ENCODE measurements around the gene PCNT.
"Not testable (repeated sequence)": the region's sequence is repeated elsewhere in the genome, so short reads cannot be mapped to it uniquely, and the experiment has no call there.

The PCNT gene

DNA sequence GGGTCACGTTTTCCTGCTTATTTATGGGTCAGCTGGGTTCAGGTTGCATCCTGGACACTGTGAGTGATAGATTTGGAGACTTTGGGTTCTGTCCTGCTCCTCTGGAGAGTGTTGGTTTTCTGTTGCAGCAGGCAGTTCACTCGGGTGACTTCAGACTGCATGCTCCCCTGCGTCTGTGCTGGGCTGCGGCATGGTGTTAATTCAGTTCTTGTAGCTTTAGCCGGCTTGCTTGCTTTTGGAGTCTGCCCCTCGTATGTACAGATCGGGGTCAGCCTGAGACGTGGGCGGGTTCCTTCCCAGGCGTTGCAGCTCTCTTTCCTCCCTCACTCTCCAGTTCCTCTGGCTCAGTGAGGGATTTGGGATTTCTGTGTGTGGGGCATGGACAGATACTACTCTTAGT, 38.0 kb downstream of the PCNT start:
- no peak for DNase-seq

DNA sequence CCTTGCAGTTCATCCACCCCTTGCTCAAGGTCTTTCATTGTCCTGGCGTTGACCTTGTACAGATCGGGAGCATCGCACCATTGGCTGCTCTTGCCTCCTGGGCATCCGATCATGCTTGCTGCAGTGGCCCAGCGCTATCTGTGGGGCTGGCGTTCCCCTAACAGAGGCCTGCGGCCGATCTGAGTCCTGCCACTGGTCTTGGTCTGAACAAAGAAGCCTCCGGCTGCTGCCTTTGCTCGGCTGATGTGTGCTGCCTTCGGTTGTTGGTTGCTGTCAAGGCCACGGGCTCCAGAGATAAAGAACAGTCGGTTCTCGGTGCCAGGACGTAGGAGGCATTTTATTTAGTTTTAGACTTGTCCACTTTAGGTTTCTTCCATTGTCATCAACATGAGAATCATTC, 39.0 kb downstream of the PCNT start:
- no peak for DNase-seq

DNA sequence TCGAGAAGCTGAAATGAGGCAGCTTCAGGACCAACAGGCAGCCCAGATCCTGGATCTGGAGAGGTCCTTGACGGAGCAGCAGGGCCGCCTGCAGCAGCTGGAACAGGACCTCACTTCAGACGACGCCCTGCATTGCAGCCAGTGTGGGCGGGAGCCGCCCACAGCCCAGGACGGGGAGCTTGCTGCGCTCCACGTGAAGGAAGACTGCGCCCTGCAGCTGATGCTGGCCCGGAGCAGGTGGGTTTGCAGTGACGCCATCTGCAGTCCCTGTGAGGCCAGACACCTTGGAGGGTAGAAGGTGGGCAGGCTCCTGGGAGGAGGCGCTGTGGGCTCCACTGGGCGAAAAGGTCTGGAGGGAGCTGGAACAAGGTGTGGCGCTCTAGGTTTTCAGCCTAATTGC, 39.7 kb downstream of the PCNT start:
- DNase-seq: no peak

DNA sequence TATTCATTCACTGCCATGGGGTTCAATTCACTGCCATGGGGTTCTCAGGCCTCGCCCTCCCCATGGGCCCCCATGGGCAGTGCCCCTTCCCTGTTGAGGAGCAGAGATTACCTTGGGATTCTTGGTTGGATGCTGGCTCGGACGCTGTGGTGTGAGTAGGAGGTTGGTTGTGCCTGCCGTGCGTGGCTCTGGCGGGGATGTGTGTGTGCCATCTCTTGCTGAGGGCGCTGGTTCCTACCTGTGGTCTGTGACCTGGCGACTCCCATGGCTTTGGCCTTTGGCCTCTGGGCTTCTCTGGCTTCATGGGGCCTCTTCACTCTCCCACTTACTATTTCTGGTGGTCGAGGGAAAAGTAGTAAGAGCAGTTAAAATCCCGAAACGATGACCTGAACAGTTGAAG, 42.1 kb downstream of the PCNT start:
- DNase-seq: no peak

DNA sequence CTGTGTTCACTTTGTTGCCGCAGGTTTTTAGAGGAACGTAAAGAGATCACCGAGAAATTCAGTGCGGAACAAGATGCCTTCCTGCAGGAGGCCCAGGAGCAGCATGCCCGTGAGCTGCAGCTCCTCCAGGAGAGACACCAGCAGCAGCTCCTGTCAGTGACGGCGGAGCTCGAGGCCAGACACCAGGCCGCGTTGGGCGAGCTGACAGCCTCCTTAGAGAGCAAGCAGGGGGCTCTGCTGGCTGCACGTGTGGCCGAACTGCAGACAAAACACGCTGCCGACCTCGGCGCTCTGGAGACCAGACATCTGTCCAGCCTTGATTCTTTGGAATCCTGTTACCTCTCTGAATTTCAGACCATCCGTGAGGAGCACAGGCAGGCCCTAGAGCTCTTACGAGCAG, 42.6 kb downstream of the PCNT start:
- no peak for DNase-seq

DNA sequence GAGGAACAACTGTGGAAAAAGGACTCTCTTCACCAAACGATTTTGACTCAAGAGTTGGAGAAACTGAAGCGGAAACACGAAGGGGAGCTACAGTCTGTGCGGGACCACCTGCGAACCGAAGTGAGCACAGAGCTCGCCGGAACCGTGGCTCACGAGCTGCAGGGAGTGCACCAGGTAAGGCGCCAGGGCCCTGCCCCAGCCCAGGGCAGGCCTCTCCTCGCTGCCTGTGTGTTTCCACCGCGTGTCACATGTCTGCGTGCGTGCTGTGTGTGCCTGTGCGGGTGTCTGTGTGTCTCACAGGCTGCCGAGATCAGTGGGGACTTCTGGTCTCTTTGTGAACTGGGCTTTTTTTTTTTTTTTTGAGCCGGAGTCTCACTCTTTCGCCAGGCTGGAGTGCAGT, 43.0 kb downstream of the PCNT start:
- no peak for DNase-seq

DNA sequence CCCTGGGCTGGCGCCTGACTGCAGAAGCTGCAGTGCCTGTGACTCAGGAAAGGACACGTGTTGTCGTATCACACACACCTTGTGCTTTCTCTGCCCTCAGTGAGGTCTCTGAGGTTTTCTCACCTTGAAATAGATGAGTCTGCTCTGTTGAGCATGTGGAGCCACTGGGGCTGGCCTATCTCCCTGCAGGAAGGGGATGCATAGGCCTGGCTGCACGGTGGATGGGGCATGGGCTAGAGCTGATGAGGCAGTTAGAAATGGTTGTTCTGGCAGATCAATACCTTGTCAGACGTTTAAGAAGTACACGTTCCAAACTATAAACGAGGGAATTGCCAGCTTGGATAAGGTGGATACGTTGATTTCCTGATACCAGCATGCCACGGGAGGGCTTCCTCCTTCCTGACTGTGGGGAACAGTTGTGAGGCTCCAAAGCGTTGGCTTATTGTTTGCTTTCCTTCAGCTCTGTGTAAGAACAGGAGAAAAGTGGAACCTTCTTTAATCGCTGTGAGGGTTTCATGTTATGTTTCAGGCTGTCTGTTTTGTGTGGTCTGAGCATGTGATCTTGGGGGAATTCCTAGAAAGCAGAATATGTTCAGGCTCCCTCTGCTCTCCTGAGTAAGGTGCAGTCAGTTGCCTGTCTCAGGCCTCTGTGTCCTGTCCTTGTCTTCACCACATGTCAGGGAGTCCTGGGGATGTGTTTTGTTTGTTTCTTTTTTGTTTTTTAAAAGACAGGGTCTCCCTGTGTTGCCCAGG, 44.8 kb downstream of the PCNT start:
- no peak for DNase-seq

DNA sequence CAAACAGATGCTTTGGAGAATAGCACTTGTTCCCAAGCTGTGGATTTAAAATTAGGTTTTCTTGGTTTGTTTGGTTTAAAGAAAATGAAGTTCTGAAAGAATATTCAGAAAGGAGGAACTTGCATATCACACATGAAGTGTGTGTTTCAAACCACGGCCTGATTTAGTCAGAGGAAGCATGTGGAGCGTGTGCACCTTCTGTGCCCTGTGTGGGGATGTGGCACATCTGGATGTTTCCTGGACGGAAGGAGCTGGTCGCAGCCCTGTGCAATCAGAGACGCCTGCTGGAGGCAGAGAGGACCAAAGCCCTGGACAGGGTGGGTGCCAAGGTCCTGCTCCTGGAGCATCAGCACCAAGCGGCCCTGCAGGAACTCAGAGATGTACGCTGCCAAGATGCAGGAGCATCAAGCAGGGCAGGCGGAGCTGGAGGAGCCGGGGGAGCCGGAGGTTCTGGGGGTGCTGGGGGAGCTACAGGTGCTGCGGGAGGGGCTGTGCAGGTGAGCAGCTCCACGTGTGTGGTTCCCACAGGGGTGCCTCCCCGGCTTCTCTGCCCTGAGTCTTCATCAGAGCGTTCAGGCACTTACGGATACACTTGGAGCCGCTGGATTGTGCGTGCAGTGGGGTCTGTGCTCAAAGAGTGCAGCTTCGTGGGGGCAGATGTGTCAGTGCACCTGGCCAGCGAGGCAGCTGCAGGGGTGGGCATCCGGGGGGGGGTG, 45.7 kb downstream of the PCNT start:
- no peak for DNase-seq

DNA sequence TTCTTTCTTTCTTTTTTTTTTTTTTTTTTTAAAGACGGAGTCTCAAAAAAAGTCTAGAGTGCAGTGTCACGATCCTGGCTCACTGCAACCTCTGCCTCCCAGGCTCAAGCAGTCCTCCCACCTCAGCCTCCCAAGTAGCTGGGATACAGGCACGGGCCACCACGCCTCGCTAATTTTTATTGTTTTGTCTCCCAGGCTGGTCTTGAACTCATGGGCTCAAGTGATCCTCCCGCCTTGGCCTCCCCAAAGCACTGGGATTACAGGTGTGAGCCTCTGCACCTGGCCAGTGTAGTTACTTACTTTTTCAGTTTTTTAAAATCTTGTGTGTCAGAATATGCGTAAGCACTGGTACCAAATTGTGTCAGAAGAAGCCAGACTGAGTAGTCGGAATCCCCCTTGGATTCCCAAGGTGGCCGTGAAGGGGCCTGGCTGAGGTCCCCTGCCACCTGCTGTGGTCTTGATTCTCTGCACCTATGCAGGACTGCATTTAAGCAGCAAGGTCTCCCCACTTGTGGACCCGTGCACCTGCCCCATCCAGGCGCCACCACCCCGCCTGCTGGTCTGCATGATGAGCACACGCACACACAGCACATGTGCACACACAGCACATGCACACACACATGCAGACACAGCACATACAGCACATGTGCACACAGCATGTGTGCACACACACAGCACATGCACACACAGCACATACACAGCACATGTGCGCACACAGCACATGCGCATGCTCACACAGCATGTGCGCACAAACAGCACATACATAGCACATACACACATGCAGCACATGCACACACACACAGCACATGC, 47.5 kb downstream of the PCNT start:
- no peak for DNase-seq

DNA sequence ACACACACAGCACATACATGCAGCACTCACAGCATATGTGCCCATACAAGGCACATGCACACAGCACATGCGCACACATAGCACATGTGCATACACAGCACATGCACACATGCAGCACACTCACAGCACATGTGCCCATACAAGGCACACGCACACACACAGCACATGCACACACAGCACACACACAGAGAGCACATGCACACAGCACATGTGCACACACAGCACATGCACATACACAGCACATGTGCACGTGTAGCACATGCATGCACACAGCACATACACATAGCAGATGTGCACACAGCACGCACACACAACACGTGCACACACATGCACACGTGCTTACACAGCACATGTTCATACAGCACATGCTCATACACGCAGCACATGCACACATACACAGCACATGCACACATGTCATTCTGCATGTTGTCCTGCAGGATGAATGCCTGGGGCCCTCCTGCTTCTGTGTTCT, 48.1 kb downstream of the PCNT start:
- no peak for DNase-seq

DNA sequence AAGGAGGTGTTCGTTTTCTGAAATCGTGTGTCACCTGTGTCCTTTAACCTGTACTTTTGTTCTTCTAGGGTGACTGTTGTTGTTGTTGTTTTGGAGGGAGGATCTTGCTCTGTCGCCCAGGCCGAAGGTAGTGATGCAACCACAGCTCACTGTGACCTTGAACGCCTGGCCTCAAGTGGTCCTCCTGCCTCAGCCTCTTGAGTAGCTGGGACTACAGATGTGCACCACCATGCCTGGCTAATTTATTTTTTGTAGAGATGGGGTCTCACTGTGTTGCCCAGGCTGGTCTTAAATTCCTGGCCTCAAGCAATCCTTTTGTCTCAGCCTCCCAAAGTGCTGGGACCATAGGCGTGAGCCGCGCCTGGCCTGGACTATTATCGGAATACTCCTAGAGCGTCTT, 49.0 kb downstream of the PCNT start:
- DNase-seq: not testable (repeated sequence)

DNA sequence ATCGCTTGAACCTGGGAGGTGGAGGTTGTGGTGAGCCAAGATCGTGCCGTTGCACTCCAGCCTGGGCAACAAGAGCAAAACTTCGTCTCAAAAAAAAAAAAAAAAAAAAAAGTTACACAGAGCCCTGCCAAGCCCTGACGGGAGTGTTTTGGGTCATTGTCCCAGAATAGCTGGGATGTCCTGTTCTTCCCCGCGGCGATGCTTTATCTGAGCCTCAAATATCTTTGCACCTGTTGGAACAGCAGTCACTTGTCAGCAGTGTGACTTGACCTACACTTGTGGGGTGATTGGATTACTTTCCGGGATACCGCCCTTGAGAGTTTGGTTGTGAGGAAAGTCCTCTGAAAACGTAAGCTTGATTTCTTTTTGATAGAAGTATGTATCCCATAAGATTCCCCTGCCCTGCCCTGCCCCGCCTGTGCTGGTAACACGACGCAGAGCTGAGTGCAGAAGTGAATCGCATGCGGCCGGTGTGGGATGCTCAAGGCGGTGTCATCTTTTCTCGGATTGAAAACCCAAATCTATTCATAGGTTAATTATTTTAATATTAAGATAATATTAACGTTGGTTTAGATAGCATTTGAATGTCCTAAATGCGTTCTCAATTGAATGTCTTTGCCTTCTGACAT, 50.9 kb downstream of the PCNT start:
- DNase-seq: no peak

DNA sequence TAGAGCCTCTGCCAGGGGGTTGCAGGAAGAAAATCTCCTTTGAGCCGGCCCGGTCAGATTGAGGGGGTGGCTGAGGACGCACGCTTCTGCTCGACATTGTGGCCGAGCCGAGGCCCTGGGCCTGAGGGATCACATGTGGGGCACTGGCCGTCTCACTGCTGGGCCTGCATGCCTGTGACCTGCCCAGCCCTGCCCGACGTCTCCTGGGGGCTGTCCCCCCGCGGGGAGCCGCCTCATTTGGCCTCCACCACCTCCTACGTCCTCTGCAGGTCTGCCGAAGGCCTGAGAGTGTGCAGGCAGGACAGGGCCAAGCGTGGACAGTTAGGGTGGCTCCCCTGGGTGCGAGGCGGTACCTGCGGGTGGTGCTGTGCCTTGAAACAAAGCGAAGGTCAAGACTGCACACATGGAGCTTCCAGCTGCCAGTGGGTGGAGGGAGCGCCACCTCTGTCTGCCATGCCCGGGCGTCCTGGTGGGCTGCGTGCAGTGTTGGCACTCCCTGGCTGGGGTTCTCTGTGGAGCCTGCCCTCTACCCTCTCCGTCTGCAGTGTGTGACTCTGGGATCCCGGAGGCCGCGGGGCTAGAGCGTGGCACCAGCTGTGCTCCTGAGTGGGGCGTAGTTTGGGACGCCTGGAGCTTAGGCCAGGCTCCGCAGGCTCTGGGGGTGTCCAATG, 51.7 kb downstream of the PCNT start:
- no peak for DNase-seq

DNA sequence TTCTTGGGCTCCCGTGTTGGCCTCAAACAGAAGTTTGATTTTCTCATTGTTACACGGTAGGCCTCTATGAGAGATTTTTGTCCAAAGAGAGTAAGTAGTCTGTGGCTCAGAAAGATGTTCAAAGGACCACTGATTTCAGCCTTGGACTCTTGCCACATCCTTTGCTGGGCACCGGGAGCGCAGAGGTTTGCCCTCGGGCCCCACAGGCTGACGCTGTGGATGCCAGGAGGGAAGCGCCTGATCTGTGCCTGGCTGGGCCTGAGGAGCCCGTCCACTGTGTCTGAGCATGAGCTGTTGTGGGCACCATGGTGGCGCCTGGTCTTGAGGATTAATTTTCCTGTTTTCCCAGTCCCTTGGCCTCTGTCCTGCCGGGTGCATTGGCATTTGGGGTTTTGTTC, 52.3 kb downstream of the PCNT start:
- DNase-seq: no peak

DNA sequence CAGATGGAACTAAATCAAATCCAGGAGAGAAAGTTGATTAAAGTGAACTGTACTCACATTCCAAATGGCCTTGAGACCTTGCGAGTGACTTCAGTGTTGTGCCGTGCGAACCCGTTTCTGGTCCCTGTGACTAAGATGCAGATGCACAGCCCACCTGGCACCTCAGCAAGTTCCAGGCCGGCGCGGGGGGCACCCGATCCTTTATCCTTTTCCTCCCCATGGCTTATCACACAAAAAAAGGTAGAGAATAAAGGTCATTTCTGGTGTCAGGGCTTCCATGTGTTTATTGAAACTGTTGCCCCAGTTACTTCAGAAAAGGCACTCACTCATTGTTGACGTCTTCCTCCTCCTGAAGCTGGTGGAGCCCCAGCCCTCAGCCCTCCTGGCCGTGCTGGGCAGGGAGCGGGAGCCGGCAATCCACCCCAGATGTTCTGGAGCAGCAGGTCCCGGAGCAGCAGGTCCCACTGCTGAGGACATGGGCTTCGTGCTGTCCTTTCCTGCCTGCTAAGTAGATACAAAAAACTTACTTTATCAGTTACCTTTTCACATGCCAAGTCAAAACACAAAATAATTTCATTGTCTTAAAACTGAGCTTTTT, 53.0 kb downstream of the PCNT start:
- DNase-seq: no peak

DNA sequence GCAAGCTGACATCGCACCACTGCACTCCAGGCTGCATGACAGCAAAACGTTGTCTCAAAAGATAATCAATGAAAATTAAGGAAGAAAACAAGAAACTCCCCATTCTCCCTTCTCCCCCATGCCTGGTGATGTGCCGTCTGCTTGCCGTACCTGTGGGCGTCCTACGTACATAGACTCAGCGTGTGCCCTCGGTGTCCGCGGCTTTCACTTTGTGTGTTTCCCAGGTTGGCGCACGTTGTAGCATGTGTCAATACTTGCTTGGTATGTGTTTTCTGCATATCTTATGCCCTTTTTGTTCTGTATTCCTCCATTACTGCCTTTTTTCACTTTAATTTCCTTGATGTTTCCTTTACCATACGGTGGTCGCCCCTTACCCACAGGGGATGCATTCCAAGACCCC, 53.8 kb downstream of the PCNT start:
- DNase-seq: no peak

DNA sequence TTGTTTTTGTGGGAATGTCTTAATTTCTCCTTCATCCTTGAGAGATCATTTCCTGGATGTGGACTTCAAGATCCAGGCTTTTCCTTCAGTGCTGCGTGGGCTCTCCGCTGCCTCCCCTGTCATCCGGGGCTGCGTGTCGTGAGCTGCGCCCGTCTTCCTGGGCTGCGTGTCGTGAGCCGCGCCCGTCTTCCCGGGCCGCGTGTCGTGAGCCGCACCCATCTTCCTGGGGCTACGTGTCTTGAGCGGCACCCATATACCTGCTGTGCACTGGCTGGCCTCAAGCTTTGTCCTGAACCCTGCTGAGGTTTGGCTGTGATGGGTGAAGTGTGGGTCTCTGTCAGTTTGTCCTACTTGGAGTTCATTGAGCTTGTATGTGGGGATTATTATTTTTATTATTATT, 55.1 kb downstream of the PCNT start:
- no peak for DNase-seq

DNA sequence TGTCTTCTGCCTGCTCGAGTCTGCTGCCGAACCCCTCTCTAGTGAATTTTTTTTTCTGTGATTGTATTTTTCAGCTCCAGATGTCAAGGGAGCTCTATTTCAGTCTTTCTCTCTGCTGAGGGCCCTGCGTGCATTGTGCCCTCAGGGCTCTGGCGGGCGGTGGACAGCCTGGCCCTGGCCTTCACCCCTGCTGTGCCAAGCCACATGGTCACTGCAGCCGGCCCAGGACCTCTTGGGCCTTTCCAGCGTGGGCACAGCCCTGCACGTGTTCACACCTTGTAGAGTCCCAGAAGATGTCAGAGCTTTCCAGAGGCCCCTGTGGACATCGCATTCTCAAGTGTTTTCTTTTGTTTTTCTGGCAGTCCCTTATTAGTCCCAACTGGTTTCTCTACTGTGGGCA, 55.7 kb downstream of the PCNT start:
- DNase-seq: no peak

DNA sequence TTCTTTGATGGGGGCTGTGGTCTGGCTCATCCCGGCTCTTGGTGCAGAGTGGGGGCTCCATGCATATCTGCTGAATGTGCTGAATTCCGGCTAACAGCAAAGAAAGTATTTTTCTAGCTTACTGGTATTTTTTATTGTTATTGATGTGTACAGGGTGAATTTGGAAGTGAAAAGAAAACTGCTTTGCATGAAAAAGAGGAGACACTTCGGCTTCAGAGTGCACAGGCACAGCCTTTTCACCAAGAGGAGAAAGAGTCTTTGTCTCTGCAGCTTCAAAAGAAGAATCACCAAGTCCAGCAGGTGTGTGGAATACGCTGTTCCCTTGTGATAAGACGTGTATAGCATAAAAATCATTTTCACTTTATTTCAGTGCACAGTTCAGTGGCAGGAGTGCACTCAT, 57.6 kb downstream of the PCNT start:
- DNase-seq: no peak

DNA sequence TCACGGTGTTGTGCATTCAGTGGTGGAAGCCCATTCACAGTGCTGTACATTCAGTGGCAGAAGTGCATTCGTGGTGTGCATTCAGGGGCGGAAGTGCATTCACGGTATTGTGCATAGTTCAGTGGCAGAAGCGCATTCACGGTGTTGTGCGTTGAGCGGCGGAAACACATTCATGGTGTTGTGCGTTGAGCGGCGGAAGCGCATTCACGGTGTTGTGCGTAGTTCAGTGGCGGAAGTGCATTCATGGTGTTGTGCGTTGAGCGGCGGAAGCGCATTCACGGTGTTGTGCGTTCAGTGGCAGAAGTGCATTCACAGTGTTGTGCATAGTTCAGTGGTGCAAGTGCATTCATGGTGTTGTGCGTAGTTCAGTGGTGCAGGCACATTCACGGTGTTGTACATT, 60.6 kb downstream of the PCNT start:
- DNase-seq: no peak

DNA sequence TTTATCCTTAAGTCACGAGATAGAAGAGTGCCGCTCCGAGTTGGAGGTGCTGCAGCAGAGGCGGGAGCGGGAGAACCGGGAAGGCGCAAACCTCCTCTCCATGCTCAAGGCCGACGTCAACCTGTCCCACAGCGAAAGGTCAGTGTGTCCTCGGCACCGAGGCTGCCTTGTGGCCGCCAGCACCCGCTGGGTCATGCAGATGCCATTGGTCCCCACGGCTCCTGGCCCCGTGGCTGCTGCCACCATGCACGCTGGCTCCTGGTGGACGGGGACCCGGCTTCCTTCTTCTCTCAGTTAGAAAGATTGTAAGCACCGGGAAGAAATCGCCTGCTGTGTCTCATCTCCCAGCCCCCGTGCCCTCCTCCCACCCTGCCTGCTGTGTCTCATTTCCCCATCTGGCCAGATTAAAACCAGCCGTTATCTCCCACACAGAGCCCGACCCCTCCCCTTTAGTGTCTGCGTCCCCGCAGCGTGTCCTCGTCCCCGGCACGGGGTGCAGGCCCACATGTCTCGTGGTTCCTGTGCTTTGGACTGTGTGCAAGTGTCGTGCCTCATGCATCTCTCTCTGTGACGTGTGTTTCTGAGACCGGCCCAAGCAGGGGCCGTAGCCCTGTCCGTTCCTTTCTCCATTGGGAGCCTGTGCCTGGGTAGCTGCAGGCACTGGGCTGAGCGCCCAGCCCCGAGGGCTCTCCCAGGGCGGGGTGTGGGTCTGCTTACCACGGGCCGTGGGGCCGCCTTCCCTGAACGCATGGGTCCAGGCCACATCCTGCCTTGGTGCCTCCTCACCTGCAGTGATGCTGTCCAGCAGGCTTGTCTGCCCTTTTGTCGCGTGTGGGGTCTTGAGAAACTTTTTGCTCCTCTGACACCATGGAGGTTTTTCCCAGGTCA, 62.1 kb downstream of the PCNT start:
- no peak for DNase-seq
